PC-3 (cell line): ENCODE results near the gene FBXO42.

Source experiments
- EZH2 ChIP-seq: fragments of 300-600 bp; sonication (generic); IDR thresholded peaks from one replicate; pipeline ENCODE4 v1.6.1; 2017; ENCODE audit warnings: antibody characterized with exemption, mild to moderate bottlenecking, low read length; ENCODE audit not compliant: unreplicated experiment
- EZH2phosphoT487 ChIP-seq: fragments of 300-600 bp; sonication (generic); IDR thresholded peaks from 2 replicates; pipeline ENCODE4 v1.6.1; 2018; ENCODE audit warnings: mild to moderate bottlenecking, antibody characterized with exemption, low read length, borderline replicate concordance
- TF ChIP-seq, protein P1 (sequence below): fragments of 300-600 bp; sonication (generic); conservative IDR thresholded peaks from 2 replicates; pipeline ENCODE4 v1.5.1; 2017; ENCODE audit warnings: antibody characterized with exemption, low read depth, mild to moderate bottlenecking, low read length

DNA sequence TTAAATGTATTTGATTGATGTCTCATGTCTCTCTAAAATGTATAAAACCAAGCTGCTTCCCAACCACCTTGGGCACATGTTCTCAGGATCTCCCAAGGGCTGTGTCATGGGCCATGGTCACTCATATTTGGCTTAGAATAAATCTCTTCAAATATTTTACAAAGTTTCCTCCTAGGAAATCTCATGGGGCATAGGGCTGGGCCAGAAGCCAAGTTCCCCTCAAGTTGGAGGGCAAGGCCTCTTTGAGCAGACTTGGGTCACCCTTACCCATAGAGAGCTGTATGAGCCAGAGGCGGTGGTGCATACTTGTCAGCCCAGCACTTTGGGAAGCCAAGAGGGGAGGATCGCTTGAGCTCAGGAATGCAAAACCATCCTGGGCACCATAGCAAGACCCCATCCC is 2.3 kb upstream of the FBXO42 start:
- TF ChIP-seq, protein P1, sequence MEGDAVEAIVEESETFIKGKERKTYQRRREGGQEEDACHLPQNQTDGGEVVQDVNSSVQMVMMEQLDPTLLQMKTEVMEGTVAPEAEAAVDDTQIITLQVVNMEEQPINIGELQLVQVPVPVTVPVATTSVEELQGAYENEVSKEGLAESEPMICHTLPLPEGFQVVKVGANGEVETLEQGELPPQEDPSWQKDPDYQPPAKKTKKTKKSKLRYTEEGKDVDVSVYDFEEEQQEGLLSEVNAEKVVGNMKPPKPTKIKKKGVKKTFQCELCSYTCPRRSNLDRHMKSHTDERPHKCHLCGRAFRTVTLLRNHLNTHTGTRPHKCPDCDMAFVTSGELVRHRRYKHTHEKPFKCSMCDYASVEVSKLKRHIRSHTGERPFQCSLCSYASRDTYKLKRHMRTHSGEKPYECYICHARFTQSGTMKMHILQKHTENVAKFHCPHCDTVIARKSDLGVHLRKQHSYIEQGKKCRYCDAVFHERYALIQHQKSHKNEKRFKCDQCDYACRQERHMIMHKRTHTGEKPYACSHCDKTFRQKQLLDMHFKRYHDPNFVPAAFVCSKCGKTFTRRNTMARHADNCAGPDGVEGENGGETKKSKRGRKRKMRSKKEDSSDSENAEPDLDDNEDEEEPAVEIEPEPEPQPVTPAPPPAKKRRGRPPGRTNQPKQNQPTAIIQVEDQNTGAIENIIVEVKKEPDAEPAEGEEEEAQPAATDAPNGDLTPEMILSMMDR, result no peak
- TF ChIP-seq EZH2phosphoT487 (no peak), EZH2 (no peak)
